HepG2 (cell line): ENCODE measurements around the gene PRKN. TPM values are rescaled to one million over a fixed set of nuclear protein-coding genes. Genes with fewer than 3 reads are reported as not detected.

Experiments used
- ATF7-NPFF ChIP-seq: sonication (generic); formaldehyde crosslinking; IDR thresholded peaks from 2 replicates; pipeline ENCODE4 v1.8.1; 2023; ENCODE audit warnings: mild to moderate bottlenecking, low read depth, missing genetic modification reagents, moderate library complexity
- BRCA1 ChIP-seq: sonication (generic); formaldehyde crosslinking; IDR thresholded peaks from 2 replicates; pipeline ENCODE4 v1.4.0; 2020; ENCODE audit warnings: missing genetic modification reagents
- CREB1 ChIP-seq, 2 experiments: fragments of 450-650 bp in 1 of 2; IDR thresholded peaks; 2 replicates each; pipeline ENCODE4 v1.6.1; 2016 to 2017; ENCODE audit warnings: control low read depth in 1 of 2, mild to moderate bottlenecking in 1 of 2, missing compliant biosample characterization in 1 of 2, missing genetic modification characterization in 1 of 2
- ETV5 ChIP-seq: IDR thresholded peaks from 2 replicates; pipeline ENCODE4 v1.6.1; 2018; ENCODE audit warnings: missing biosample characterization, missing genetic modification reagents, inconsistent platforms, borderline replicate concordance
- GPN1 ChIP-seq: sonication (generic); formaldehyde crosslinking; IDR thresholded peaks from 2 replicates; pipeline ENCODE4 v1.5.1; 2020; ENCODE audit warnings: missing genetic modification reagents, borderline replicate concordance
- NRL ChIP-seq: sonication (generic); formaldehyde crosslinking; IDR thresholded peaks from 2 replicates; pipeline ENCODE4 v1.5.0; 2020; ENCODE audit warnings: missing genetic modification reagents, mild to moderate bottlenecking, moderate library complexity, borderline replicate concordance
- PCBP2 ChIP-seq: fragments of 200-400 bp; formaldehyde crosslinking; optimal IDR thresholded peaks from 2 replicates; pipeline ENCODE3; 2018; ENCODE audit warnings: low read length, low read depth; ENCODE audit not compliant: poor library complexity, severe bottlenecking
- RCOR2 ChIP-seq: IDR thresholded peaks from 2 replicates; pipeline ENCODE4 v1.6.1; 2016; ENCODE audit warnings: missing biosample characterization, missing genetic modification reagents
- SAP130 ChIP-seq: IDR thresholded peaks from 2 replicates; pipeline ENCODE4 v1.6.1; 2016; ENCODE audit warnings: low read depth
- SOX6 ChIP-seq, 2 experiments: fragments of 450-650 bp in 1 of 2; sonication (generic) in 1 of 2; formaldehyde crosslinking in 1 of 2; IDR thresholded peaks; 2 replicates each; pipeline versions ENCODE4 v1.4.0 to v1.6.1; 2017 to 2020; ENCODE audit warnings: antibody characterized with exemption in 1 of 2, mild to moderate bottlenecking in 1 of 2, missing genetic modification reagents in 1 of 2
- SP5 ChIP-seq: IDR thresholded peaks from 2 replicates; pipeline ENCODE4 v1.6.1; 2016; ENCODE audit warnings: low read depth, borderline replicate concordance
- ZFP1 ChIP-seq: IDR thresholded peaks from 2 replicates; pipeline ENCODE4 v1.6.1; 2016
- ZFP90 ChIP-seq: sonication (generic); formaldehyde crosslinking; IDR thresholded peaks from 2 replicates; pipeline ENCODE4 v1.8.0; 2022; ENCODE audit warnings: missing genetic modification reagents, mild to moderate bottlenecking, inconsistent platforms, borderline replicate concordance
- ZNF205 ChIP-seq: IDR thresholded peaks from 2 replicates; pipeline ENCODE4 v1.6.1; 2018; ENCODE audit warnings: missing biosample characterization, missing genetic modification reagents
- ZNF224 ChIP-seq: sonication (generic); formaldehyde crosslinking; IDR thresholded peaks from 2 replicates; pipeline ENCODE4 v1.5.0; 2020; ENCODE audit warnings: mild to moderate bottlenecking, missing genetic modification reagents
- ZNF234 ChIP-seq: sonication (generic); formaldehyde crosslinking; conservative IDR thresholded peaks from 2 replicates; pipeline ENCODE4 v1.5.1; 2020; ENCODE audit warnings: mild to moderate bottlenecking, missing genetic modification reagents
- ZNF263 ChIP-seq: sonication (generic); formaldehyde crosslinking; IDR thresholded peaks from 2 replicates; pipeline ENCODE4 v1.4.0; 2020; ENCODE audit warnings: missing genetic modification reagents
- ZNF460 ChIP-seq: sonication (generic); formaldehyde crosslinking; IDR thresholded peaks from 2 replicates; pipeline ENCODE4 v1.5.1; 2020; ENCODE audit warnings: missing genetic modification reagents, mild to moderate bottlenecking, borderline replicate concordance
- ZNF556 ChIP-seq: sonication (generic); formaldehyde crosslinking; IDR thresholded peaks from 2 replicates; pipeline ENCODE4 v1.4.0; 2020; ENCODE audit warnings: mild to moderate bottlenecking, missing genetic modification reagents, borderline replicate concordance
- ZNF746 ChIP-seq: sonication (generic); formaldehyde crosslinking; IDR thresholded peaks from 2 replicates; pipeline ENCODE4 v1.8.0; 2022; ENCODE audit warnings: mild to moderate bottlenecking, missing genetic modification reagents
- polyA plus RNA-seq, 8 experiments: library from polyadenylated mRNA; depleted of rRNA in 3 of 8; stranded (reverse) in 7 of 8; unstranded in 1 of 8; fragments of >200 nt; fragmentation: Illumina TruSeq in 4 of 8; extraction: Trizol in 4 of 8; gene quantifications; 2 replicates each; pipeline versions ENCODE4 v1.2.1 to v1.2.3, GENCODE V29; 2011 to 2016; ENCODE audit warnings: low read depth in 4 of 8, missing spikeins in 1 of 8, mixed read lengths in 1 of 8; ENCODE audit not compliant: insufficient read depth in 1 of 8
- total RNA-seq, 5 experiments: library from RNA; depleted of rRNA; stranded (reverse); fragments of >200 nt; fragmentation: Illumina TruSeq; extraction: Trizol; gene quantifications; 2 replicates each; pipeline ENCODE4 v1.2.3, GENCODE V29; 2016; ENCODE audit warnings: low read depth in 1 of 5
- TF ChIP-seq, protein P1 (sequence below): IDR thresholded peaks from 2 replicates; pipeline ENCODE4 v1.6.1; 2016; ENCODE audit warnings: missing biosample characterization, missing genetic modification reagents, low read depth
- TF ChIP-seq, protein P2 (sequence below): sonication (generic); formaldehyde crosslinking; IDR thresholded peaks from 2 replicates; pipeline ENCODE4 v1.4.0; 2020; ENCODE audit warnings: missing genetic modification reagents
- TF ChIP-seq, protein P3 (sequence below): sonication (generic); formaldehyde crosslinking; IDR thresholded peaks from 2 replicates; pipeline ENCODE4 v1.8.0; 2022; ENCODE audit warnings: missing genetic modification reagents, mild to moderate bottlenecking, inconsistent platforms, borderline replicate concordance
- TF ChIP-seq, protein P4 (sequence below): sonication (generic); formaldehyde crosslinking; IDR thresholded peaks from 2 replicates; pipeline ENCODE4 v1.8.0; 2022; ENCODE audit warnings: missing genetic modification reagents, mild to moderate bottlenecking, borderline replicate concordance

Gene PRKN
- total and polyA plus RNA-seq, 2 of the 13 experiments (the other 11 are each of a cell fraction or from before 2014, with no cell fraction given) = 0.31 to 0.44 TPM

DNA sequence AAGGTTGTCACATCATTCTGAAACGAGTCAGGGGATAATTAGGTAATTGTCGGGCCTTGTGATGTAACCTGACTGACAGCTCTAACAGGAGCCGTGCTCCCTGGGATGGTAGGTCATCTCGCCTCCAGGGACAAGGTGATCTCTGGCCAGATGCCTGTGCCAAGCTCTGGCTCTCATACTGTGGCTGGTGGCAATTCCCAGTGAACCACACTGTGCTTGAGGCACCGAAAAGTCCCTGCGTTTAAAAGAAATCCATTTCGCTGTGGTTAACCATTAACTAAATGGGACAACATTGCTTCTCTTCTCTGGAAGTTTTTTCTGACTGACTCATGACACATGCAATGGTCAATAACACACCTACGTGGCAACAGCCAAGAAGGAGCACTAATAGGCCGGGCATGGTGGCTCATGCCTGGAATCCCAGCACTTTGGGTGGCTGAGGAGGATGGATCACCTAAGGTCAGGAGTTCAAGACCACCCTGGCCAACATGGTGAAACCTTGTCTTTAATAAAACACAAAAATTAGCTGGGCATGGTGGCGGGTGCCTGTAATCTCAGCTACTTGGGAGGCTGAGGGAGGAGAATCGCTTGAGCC, 669.2 kb downstream of the PRKN start (continued):
- TF ChIP-seq BRCA1 (CRISPR knock-in tag) (no peak), RCOR2 (peak; percentile 94), ETV5 (CRISPR knock-in tag) (peak; percentile 55; the same call in 1 of the 2 replicates), ZNF556 (peak; percentile 92), SOX6 (IDR thresholded peaks at IDR 0.05) (no peak), SOX6 (CRISPR knock-in tag; IDR thresholded peaks at IDR 0.05) (peak; percentile 73), ZFP1 (CRISPR knock-in tag) (peak; percentile 49; the same call in 1 of the 2 replicates), SP5 (CRISPR knock-in tag) (0 out of 2 replicates have a peak, but pooled peaks have one; percentile 39), ZNF205 (CRISPR knock-in tag) (0 out of 2 replicates have a peak, but pooled peaks have one; percentile 69), ZNF460 (CRISPR knock-in tag) (peak; percentile 92), ZFP90 (CRISPR knock-in tag) (0 out of 2 replicates have a peak, but pooled peaks have one; percentile 31), PCBP2 (no peak), ZNF234 (CRISPR knock-in tag) (no peak), GPN1 (CRISPR knock-in tag) (no peak), ATF7-NPFF (CRISPR knock-in tag) (no peak), ZNF224 (CRISPR knock-in tag) (0 out of 2 replicates have a peak, but pooled peaks have one; percentile 39), CREB1 (IDR thresholded peaks at IDR 0.05) (peak; percentile 83), CREB1 (CRISPR knock-in tag; IDR thresholded peaks at IDR 0.05) (peak; percentile 89), NRL (CRISPR knock-in tag) (0 out of 2 replicates have a peak, but pooled peaks have one; percentile 56), ZNF746 (CRISPR knock-in tag) (no peak), ZNF263 (CRISPR knock-in tag) (peak; percentile 98), SAP130 (CRISPR knock-in tag) (peak; percentile 86)
- TF ChIP-seq, protein P1, sequence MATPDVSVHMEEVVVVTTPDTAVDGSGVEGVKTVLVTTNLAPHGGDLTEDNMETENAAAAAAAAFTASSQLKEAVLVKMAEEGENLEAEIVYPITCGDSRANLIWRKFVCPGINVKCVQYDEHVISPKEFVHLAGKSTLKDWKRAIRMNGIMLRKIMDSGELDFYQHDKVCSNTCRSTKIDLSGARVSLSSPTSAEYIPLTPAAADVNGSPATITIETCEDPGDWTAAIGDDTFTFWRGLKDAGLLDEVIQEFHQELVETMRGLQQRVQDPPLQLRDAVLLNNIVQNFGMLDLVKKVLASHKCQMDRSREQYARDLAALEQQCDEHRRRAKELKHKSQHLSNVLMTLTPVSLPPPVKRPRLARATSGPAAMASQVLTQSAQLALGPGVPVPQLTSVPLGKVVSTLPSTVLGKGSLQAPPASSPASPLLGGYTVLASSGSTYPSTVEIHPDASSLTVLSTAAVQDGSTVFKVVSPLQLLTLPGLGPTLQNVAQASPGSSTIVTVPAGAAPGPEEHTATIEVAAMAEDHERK (CRISPR knock-in tag) = no peak
- TF ChIP-seq, protein P2, sequence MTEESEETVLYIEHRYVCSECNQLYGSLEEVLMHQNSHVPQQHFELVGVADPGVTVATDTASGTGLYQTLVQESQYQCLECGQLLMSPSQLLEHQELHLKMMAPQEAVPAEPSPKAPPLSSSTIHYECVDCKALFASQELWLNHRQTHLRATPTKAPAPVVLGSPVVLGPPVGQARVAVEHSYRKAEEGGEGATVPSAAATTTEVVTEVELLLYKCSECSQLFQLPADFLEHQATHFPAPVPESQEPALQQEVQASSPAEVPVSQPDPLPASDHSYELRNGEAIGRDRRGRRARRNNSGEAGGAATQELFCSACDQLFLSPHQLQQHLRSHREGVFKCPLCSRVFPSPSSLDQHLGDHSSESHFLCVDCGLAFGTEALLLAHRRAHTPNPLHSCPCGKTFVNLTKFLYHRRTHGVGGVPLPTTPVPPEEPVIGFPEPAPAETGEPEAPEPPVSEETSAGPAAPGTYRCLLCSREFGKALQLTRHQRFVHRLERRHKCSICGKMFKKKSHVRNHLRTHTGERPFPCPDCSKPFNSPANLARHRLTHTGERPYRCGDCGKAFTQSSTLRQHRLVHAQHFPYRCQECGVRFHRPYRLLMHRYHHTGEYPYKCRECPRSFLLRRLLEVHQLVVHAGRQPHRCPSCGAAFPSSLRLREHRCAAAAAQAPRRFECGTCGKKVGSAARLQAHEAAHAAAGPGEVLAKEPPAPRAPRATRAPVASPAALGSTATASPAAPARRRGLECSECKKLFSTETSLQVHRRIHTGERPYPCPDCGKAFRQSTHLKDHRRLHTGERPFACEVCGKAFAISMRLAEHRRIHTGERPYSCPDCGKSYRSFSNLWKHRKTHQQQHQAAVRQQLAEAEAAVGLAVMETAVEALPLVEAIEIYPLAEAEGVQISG = peak; percentile 51
- TF ChIP-seq, protein P3, sequence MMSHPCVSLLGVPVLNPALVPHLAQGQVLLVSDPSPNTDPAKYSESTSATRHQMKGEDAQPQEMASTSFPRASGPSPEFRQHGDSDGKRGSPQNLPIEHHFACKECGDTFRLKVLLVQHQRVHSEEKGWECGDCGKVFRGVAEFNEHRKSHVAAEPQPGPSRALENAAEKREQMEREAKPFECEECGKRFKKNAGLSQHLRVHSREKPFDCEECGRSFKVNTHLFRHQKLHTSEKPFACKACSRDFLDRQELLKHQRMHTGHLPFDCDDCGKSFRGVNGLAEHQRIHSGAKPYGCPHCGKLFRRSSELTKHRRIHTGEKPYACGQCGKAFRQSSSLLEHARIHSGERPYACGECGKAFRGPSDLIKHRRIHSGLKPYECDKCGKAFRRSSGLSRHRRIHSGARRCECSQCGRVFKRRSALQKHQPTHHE (CRISPR knock-in tag) = no peak
- TF ChIP-seq, protein P4, sequence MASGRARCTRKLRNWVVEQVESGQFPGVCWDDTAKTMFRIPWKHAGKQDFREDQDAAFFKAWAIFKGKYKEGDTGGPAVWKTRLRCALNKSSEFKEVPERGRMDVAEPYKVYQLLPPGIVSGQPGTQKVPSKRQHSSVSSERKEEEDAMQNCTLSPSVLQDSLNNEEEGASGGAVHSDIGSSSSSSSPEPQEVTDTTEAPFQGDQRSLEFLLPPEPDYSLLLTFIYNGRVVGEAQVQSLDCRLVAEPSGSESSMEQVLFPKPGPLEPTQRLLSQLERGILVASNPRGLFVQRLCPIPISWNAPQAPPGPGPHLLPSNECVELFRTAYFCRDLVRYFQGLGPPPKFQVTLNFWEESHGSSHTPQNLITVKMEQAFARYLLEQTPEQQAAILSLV (CRISPR knock-in tag) = no peak
